GM11168 (cell line): ENCODE results near the gene TP63.
"Not testable (repeated sequence)": the region's sequence is repeated elsewhere in the genome, so short reads cannot be mapped to it uniquely, and the experiment has no call there.

ENCODE experiments used
- in situ Hi-C: fragments of 300-500 bp; cut with MboI; formaldehyde crosslinking; loops from one replicate; pipeline ENCODE4 v1.12.0; 2022; ENCODE audit warnings: low sequenced_read_pairs; ENCODE audit not compliant: unreplicated experiment

Gene TP63

DNA sequence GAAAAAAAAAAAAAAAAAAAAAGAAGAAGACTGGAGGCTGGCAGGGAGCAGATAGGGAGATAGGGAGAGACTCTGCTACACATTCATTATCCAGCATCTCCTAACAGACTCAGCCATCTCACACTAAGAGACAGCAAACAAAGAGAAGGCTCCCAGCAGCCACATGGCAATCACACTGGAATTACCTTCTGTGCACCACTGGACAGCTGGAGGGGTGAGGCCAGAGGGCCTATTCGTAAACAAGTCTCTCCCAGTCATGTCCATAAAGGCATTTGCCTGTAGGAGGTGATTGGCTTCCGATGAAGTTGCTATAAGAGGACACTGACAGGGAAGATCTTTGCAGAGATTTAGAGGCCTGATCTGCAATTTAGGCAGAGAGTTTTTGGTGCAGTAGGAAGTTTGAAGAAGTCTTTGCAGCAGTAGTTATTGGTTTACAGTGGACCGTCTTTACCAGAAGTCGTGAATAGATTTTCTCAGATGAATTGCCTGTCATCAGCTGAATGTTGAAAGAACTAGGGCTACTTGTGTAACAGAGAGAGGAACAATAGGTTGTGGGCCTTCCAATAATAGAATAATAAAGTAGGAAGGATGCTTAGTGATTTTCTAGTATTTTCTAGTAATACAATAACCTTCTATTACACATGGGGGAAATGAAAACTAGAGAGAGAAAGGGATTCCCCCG is 89.7 kb downstream of the TP63 start:
- in situ Hi-C loops = no loop called here

- in situ Hi-C loops = no loop called here
Observed at GRCh38 chr3:189721873-189722665, 90.9 kb downstream of the TP63 start.

DNA sequence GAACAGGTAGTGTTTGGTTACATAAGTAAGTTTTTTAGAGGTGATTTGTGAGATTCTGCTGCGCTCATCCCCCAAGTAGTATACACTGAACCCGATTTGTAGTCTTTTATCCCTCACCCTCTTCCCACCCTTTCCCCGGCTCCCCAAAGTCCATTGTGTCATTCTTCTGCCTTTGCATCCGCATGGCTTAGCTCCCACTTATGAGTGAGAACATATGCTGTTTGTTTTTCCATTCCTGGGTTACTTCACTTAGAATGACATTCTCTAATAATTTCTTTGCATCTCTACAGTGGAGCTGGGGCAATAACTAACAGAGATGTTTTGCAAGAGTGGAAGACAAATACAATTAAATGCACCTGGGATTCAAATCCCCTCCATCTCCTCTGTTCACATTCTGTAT is 93.2 kb downstream of the TP63 start:
- in situ Hi-C loops = no loop called here

- in situ Hi-C loops = no loop called here
Observed at GRCh38 chr3:189726277-189726676, 95.1 kb downstream of the TP63 start.

- in situ Hi-C loops = no loop called here
Observed at GRCh38 chr3:189727158-189727557, 96.0 kb downstream of the TP63 start.

- in situ Hi-C loops = no loop called here
Observed at GRCh38 chr3:189727898-189728297, 96.7 kb downstream of the TP63 start.

DNA sequence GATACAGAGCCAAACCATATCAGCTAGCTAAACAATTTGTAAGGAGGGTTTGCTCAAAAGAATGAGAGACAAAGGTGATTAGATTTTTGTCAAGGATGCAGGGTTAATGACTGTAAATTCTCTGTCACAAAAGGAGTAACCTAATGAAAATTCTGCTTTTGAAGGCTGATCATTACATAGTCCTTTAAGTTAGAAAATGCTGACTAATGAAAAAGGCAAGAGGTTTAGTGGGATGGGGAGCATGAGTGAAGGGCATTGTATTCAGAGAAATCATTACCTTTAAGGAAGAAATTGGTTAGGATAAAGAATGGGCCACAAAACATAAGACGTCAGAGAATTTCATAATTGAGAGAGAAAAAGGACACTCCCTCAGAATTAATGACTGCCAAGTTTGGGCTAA is 97.7 kb downstream of the TP63 start:
- in situ Hi-C loops = no loop called here

- in situ Hi-C loops = no loop called here
Observed at GRCh38 chr3:189734061-189734460, 102.9 kb downstream of the TP63 start.

DNA sequence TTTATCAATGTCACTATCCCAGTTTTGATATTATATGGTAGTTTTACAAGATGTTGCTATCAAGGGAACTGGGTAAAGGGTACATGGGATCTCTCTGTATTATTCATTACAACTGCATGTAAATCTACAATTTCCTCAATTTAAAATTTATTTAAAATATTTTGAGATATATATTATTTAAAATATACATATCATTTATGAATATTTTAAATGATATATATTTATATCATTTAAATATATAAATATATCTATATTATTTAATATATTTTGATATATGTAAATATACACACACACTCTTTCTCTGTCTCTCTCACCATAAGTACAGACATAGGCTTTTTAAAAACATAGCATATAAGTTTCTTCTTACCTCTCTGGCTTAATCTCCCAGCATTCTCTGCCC is 104.7 kb downstream of the TP63 start:
- in situ Hi-C loops = no loop called here

DNA sequence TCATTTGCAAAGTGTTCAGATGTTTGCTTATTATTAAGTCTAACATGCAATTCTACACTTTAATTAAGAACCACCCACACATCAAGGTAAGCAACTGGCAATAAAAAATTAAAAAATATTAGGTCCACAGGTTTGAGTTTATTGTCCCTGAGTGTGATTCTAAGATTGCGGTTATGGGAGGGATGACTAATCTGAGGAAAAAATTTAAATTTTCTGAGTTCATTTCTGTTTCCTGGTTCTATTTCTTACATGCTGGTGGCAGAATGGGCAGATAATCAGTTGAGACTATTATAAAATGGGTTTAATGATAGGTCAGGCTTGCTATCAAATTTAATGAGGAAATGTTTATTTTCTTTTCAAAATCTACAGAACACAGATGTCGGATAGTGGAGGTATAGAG is 105.9 kb downstream of the TP63 start:
- in situ Hi-C loops = no loop called here

GRCh38 chr3:189737619-189738018 is 106.4 kb downstream of the TP63 start:
- in situ Hi-C loops = no loop called here

- in situ Hi-C loops = no loop called here
Observed at GRCh38 chr3:189739378-189739777, 108.2 kb downstream of the TP63 start.

GRCh38 chr3:189740156-189740555 is 109.0 kb downstream of the TP63 start:
- in situ Hi-C loops = no loop called here

- in situ Hi-C loops = no loop called here
Observed at GRCh38 chr3:189744235-189744634, 113.0 kb downstream of the TP63 start.

GRCh38 chr3:189745622-189746021 is 114.4 kb downstream of the TP63 start:
- in situ Hi-C loops = no loop called here

DNA sequence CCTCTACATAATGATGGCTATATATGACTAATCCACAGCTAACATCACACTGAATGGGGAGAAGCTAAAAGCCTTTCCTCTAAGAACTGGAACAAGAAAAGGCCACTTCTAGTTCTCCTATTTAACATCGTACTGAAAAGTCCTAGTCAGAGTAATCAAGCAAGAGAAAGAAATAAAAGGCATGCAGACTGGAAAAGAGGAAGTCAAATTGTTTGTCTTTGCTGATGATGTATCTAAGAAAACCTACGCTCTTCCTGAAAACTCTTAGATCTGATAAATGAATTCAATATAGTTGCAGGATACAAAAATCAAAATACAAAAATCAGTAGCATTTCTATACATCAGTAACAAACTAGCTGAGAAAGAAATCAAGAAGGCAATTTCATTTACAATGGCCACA is 116.9 kb downstream of the TP63 start:
- in situ Hi-C loops = no loop called here

DNA sequence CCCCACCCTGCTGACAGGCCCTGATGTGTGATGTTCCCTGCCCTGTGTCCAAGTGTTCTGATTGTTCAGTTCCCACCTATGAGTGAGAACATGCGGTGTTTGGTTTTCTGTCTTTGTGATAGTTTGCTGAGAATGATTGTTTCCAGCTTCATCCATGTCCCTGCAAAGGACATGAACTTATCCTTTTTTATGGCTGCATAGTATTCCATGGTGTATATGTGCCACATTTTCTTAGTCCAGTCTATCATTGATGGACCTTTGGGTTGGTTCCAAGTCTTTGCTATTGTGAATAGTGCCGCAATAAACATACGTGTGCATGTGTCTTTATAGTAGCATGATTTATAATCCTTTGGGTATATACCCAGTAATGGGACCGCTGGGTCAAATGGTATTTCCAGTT is 119.8 kb downstream of the TP63 start:
- in situ Hi-C loops = not testable (repeated sequence)

DNA sequence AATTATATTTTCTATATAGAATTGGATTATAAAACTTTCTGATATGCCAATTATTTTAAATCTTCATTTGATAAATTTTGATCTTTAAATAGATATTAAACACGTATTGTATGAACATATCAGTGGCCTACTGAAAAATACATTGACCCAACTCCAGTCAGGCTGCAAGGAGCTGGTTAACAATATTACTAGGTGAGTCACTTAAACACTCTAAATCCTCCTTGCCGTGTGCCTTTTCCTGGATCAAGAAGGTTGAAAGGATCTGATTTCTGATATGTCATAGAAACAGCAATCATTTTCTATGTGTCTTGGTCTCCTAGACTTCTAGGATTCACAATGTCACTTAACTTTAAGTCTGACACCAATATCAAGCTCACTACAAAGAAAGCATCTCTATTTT is 123.2 kb downstream of the TP63 start:
- in situ Hi-C loops = no loop called here

DNA sequence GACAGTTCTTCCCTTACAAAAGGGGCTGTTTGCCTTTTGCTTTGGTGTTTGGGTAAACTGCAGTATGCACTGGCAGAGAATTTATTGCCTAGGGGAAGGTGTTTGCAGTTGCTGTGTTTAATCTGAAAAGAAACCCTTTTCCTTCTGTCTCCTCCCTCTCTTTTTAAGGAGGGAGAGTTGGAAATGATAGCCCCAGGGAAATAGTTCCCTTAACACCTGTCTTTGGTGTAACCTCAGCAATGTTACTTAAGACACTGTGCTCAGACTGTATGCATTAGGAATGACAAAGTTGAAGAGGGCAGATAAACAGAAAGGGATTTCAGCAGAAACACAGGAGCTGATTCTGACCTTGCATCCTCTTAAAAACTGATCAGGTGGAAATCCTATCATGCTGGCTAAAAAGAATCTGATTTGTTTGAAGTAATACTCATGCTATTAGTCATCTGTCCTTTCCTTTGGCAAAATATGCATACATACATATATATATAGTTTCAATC is 125.4 kb downstream of the TP63 start:
- in situ Hi-C loops = no loop called here

- in situ Hi-C loops = no loop called here
Observed at GRCh38 chr3:189758186-189758585, 127.0 kb downstream of the TP63 start.

DNA sequence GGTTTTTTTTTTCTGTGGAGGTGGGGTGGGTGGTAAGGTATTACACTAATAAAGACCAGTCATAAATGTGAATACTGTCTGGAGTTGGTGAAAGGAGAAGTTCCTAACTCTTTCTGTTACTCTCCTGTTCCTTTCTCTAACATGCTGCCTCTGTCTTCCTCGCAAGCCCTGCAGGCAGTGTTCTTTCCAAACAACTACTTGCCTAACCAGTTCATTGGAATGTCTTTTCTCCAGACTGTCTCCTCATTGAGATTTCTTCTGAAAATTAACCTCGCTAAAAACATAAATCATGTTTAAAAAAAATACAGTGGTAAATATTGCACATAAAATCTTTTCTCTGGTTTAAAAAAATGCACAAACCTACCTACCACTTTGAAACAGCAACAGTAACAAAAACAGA is 135.2 kb downstream of the TP63 start:
- in situ Hi-C loops = no loop called here
